K562 (cell line): ENCODE data around the gene METAP1D. TPM values are rescaled to one million over a fixed set of nuclear protein-coding genes. Genes with fewer than 3 reads are reported as not detected.

Experiments
- ATAC-seq: fragments of 200-7000 bp; cut with Tn5 transposase; 3 replicates; pipeline ENCODE4 v1.9.1; 2020; ENCODE audit warnings: moderate library complexity
- BruUV-seq: library from RNA; stranded (reverse); fragments of 400-500 nt; replicated peaks from 2 replicates; lab custom pipeline; 2021; lab: Mats Ljungman, UMichigan
- CTCF ChIA-PET: fragments of 300-600 bp; formaldehyde crosslinking; extraction: SDS; loops from one replicate; lab custom pipeline; 2021; ENCODE audit warnings: low intra/inter-chr PET ratio; lab: Yijun Ruan, JAX
- POLR2A ChIA-PET: fragments of 300-600, 350-650 bp; sonication (Branson Sonifier 250); formaldehyde crosslinking; extraction: SDS; loops from one replicate; lab custom pipeline; 2021; ENCODE audit warnings: antibody characterized with exemption, inconsistent platforms; lab: Yijun Ruan, JAX
- DNase-seq, 4 experiments: peaks; one replicate each; pipeline versions ENCODE4 v3.0.0 to v3.0.0-alpha.2; 2011 to 2018; ENCODE audit warnings: low spot score in 3 of 4, mixed read lengths in 3 of 4; ENCODE audit errors: extremely low read depth in 1 of 4
- FAIRE-seq: peaks from 2 replicates; lab custom pipeline; 2011; peaks lifted over from hg19 to GRCh38; lab: Jason Lieb, UNC
- H2AFZ ChIP-seq: 2 replicates; pipeline ENCODE4 v1.6.0; 2011; ENCODE audit warnings: low read depth, low read length, control low read depth, inconsistent platforms
- H3K27ac ChIP-seq: fragments of 200-600 bp; 3 replicates; pipeline ENCODE4 v1.8.0; 2011; ENCODE audit warnings: low read depth, mild to moderate bottlenecking, control low read depth, inconsistent platforms, low read length, moderate library complexity, mixed read lengths; ENCODE audit errors: extremely low read depth
- H3K27me3 ChIP-seq, 2 experiments: fragments of 300-600 bp in 1 of 2; 2 replicates in 1 of 2; 3 replicates in 1 of 2; pipeline versions ENCODE4 v1.6.0 to v1.8.0; 2011; ENCODE audit warnings: inconsistent platforms in 2 of 2, low read length in 2 of 2, mild to moderate bottlenecking in 1 of 2, mixed read lengths in 1 of 2, moderate library complexity in 1 of 2; ENCODE audit not compliant: control insufficient read depth in 2 of 2, insufficient read depth in 2 of 2
- H3K36me3 ChIP-seq: fragments of 300-600 bp; 3 replicates; pipeline ENCODE4 v1.8.0; 2011; ENCODE audit warnings: mild to moderate bottlenecking, low read length, inconsistent platforms; ENCODE audit not compliant: control insufficient read depth, insufficient read depth
- H3K4me1 ChIP-seq, 2 experiments: fragments of 200-600 bp in 1 of 2; replicated peaks in 1 of 2; 2 replicates in 1 of 2; 3 replicates in 1 of 2; pipeline versions ENCODE4 v1.5.1 to v1.8.0; 2011; ENCODE audit warnings: inconsistent platforms in 2 of 2, low read length in 2 of 2, mild to moderate bottlenecking in 1 of 2, mixed read lengths in 1 of 2, moderate library complexity in 1 of 2; ENCODE audit not compliant: control insufficient read depth in 2 of 2, insufficient read depth in 2 of 2
- H3K4me2 ChIP-seq: 2 replicates; pipeline ENCODE4 v1.6.1; 2011; ENCODE audit warnings: low read length, control low read depth, inconsistent platforms, mixed read lengths; ENCODE audit not compliant: insufficient read depth
- H3K4me3 ChIP-seq: fragments of 200-600 bp; sonication (generic), shearing (Covaris generic); 2 replicates; pipeline ENCODE4 v1.5.1; 2016; ENCODE audit warnings: control low read depth, inconsistent platforms
- H3K79me2 ChIP-seq: fragments of 200-600 bp; 3 replicates; pipeline ENCODE4 v1.8.0; 2011; ENCODE audit warnings: low read length, inconsistent platforms; ENCODE audit not compliant: control insufficient read depth, insufficient read depth
- H3K9ac ChIP-seq, 2 experiments: 2 replicates each; pipeline versions ENCODE4 v1.6.0 to v1.6.1; 2011; ENCODE audit warnings: low read depth in 2 of 2, low read length in 2 of 2, control low read depth in 1 of 2, inconsistent platforms in 1 of 2, mild to moderate bottlenecking in 1 of 2, mixed read lengths in 1 of 2; ENCODE audit not compliant: insufficient read depth in 1 of 2
- H3K9me1 ChIP-seq: one replicate; pipeline ENCODE4 v1.6.0; 2011; ENCODE audit warnings: inconsistent platforms, mild to moderate bottlenecking, low read length, moderate library complexity; ENCODE audit not compliant: control insufficient read depth, insufficient read depth
- H3K9me3 ChIP-seq: replicated peaks from 2 replicates; pipeline ENCODE4 v1.5.1; 2011; ENCODE audit warnings: low read depth, low read length, inconsistent platforms; ENCODE audit not compliant: control insufficient read depth, insufficient read depth
- H4K20me1 ChIP-seq: replicated peaks from 2 replicates; pipeline ENCODE4 v1.6.1; 2011; ENCODE audit warnings: low read length, inconsistent platforms, mixed read lengths; ENCODE audit not compliant: control insufficient read depth, insufficient read depth
- CBFA2T3 ChIP-seq: fragments of 450-650 bp; IDR thresholded peaks from 2 replicates; pipeline ENCODE4 v1.6.1; 2017
- FOXJ2 ChIP-seq: fragments of 200-800 bp; sonication (Bioruptor generic); IDR thresholded peaks from 2 replicates; pipeline ENCODE4 v1.6.1; 2016; ENCODE audit warnings: missing genetic modification characterization, missing compliant biosample characterization
- FOXJ3 ChIP-seq: sonication (generic); formaldehyde crosslinking; IDR thresholded peaks from 2 replicates; pipeline ENCODE4 v1.4.0; 2020; ENCODE audit warnings: mild to moderate bottlenecking, missing genetic modification reagents
- NR2C1 ChIP-seq, 2 experiments: fragments of 450-650 bp; IDR thresholded peaks; 2 replicates each; pipeline ENCODE4 v1.6.1; 2017; ENCODE audit warnings: mild to moderate bottlenecking in 2 of 2, antibody characterized with exemption in 1 of 2, inconsistent platforms in 1 of 2, missing compliant biosample characterization in 1 of 2, missing genetic modification characterization in 1 of 2
- ZNF124 ChIP-seq: sonication (generic); formaldehyde crosslinking; IDR thresholded peaks from 2 replicates; pipeline ENCODE4 v1.8.1; 2022; ENCODE audit warnings: missing genetic modification reagents
- ZNF431 ChIP-seq: sonication (generic); formaldehyde crosslinking; IDR thresholded peaks from 2 replicates; pipeline ENCODE4 v1.8.0; 2022; ENCODE audit warnings: mild to moderate bottlenecking, missing genetic modification reagents
- WGBS: fragments of 100-300 bp; shearing (Covaris generic); methylation state at CpG from one replicate; pipeline ENCODE4 v1.1.6; 2016; ENCODE audit warnings: low coverage, mixed read lengths; ENCODE audit not compliant: insufficient coverage; ENCODE audit errors: missing lambda C conversion rate; 5-methylcytosine and 5-hydroxymethylcytosine counted together
- in situ Hi-C: fragments of 300-500 bp; cut with MboI; formaldehyde crosslinking; loops from 4 replicates; pipeline ENCODE4 v1.15.0; 2018; ENCODE audit warnings: inconsistent platforms, mixed read lengths
- intact Hi-C: fragments of 100-400 bp; cut with micrococcal nuclease; formaldehyde crosslinking; loops from 2 replicates; pipeline ENCODE4 v1.14.2; 2022
- polyA plus RNA-seq, 8 experiments: library from polyadenylated mRNA; depleted of rRNA in 4 of 8; stranded (reverse) in 5 of 8; unstranded in 3 of 8; fragments of >200 nt; fragmentation: Nextera tagmentation in 2 of 8; fragmentation: Illumina TruSeq in 1 of 8; extraction: Ambion mirVana in 2 of 8; extraction: Trizol in 1 of 8; gene quantifications; 2 replicates each; pipeline versions ENCODE4 v1.2.1 to v1.2.3, GENCODE V29; 2011 to 2014; ENCODE audit warnings: inconsistent platforms in 1 of 8, missing spikeins in 1 of 8
- total RNA-seq, 7 experiments: library from RNA; depleted of rRNA in 6 of 7; stranded (reverse); fragments of >200 nt in 6 of 7; fragmentation: Illumina TruSeq in 2 of 7; extraction: Trizol in 2 of 7; gene quantifications; 2 replicates each; pipeline versions ENCODE4 v1.2.1 to v1.2.3, GENCODE V29; 2011 to 2021; ENCODE audit warnings: low replicate concordance in 1 of 7
- TF ChIP-seq, protein P1 (sequence below): fragments of 450-650 bp; IDR thresholded peaks from 2 replicates; pipeline ENCODE4 v1.6.1; 2016; ENCODE audit warnings: missing biosample characterization, missing genetic modification characterization
- TF ChIP-seq, protein P2 (sequence below), 2 experiments: IDR thresholded peaks in 1 of 2; conservative IDR thresholded peaks in 1 of 2; 2 replicates each; pipeline ENCODE4 v1.6.1; 2016; ENCODE audit warnings: low read depth in 2 of 2, mild to moderate bottlenecking in 1 of 2, missing compliant biosample characterization in 1 of 2, missing genetic modification characterization in 1 of 2, moderate library complexity in 1 of 2
- TF ChIP-seq, protein P3 (sequence below): fragments of 250-450 bp; sonication (Bioruptor Pico); IDR thresholded peaks from 2 replicates; pipeline ENCODE4 v1.6.1; 2021; ENCODE audit warnings: mild to moderate bottlenecking

METAP1D gene
- total and polyA plus RNA-seq, 9 of the 15 experiments (the other 6 are each of a cell fraction or from before 2014, with no cell fraction given), result 8.0 to 23.4 (median 15.7) TPM

DNA sequence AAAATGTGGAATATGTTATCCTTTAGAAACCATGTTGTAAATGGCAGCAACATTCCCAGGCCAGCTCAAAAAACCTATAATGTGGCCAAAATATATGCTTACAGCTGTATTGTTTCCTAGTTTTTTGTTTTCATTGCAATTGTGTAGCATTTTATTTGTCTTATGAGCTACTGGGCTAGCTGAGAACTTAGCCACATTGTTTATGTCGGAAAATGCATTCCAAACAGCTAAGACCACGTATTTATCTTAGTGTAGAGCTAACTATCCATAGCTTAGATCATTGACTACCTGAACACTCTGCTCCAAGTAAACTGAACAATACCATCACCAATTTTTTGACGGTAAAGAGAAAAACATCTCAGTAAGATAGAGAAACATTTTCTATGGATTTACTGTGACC, 38.4 kb downstream of the METAP1D start:
- no peaks in the 10 kb centered on the region for H3K79me2 ChIP-seq
- BruUV-seq, result no TSS peak
- no peak overlapping the region for H3K27ac ChIP-seq
- ATAC-seq, result peak; percentile 16; the same call in 2 of the 3 replicates
- H3K4me3 ChIP-seq, result no peak overlapping the region
- H3K9ac ChIP-seq, result no peak overlapping the region
- 75% methylated on average over 3 of the region's 3 CpGs for WGBS
- no peaks in the 10 kb centered on the region for H3K27me3 ChIP-seq
- H3K4me2 ChIP-seq, result no peak overlapping the region
- FAIRE-seq, result peak; percentile 48
- intact Hi-C loops (no loop called here), in situ Hi-C loops (no loop called here)
- H3K9me1 ChIP-seq, result no peaks in the 10 kb centered on the region
- peak overlapping the region; percentile 43; the same call in 1 of the 2 replicates for H2AFZ ChIP-seq
- H4K20me1 ChIP-seq, result no peaks in the 10 kb centered on the region
- no peaks in the 10 kb centered on the region; a peak in 1 of 5 replicates for H3K4me1 ChIP-seq
- ChIA-PET POLR2A (interaction anchor here (0.6 to 2.2 kb wide), 12 partner anchors 8 to 61 kb away, joined by 3 to 10 read pairs (median 5); partner anchors contain the start of gene DLX1), CTCF (no interaction called here)
- H3K9me3 ChIP-seq, result no peaks in the 10 kb centered on the region
- no peak for DNase-seq
- TF ChIP-seq NR2C1 (IDR thresholded peaks at IDR 0.05), result no peak
- TF ChIP-seq NR2C1 (tag; IDR thresholded peaks at IDR 0.05), result no peak
- TF ChIP-seq, protein P1, sequence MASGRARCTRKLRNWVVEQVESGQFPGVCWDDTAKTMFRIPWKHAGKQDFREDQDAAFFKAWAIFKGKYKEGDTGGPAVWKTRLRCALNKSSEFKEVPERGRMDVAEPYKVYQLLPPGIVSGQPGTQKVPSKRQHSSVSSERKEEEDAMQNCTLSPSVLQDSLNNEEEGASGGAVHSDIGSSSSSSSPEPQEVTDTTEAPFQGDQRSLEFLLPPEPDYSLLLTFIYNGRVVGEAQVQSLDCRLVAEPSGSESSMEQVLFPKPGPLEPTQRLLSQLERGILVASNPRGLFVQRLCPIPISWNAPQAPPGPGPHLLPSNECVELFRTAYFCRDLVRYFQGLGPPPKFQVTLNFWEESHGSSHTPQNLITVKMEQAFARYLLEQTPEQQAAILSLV (tag), result no peak
- TF ChIP-seq ZNF124 (CRISPR knock-in tag), result no peak
- TF ChIP-seq, all 486 proteins: peak for 0
- H3K36me3 ChIP-seq, result no peaks in the 10 kb centered on the region

DNA sequence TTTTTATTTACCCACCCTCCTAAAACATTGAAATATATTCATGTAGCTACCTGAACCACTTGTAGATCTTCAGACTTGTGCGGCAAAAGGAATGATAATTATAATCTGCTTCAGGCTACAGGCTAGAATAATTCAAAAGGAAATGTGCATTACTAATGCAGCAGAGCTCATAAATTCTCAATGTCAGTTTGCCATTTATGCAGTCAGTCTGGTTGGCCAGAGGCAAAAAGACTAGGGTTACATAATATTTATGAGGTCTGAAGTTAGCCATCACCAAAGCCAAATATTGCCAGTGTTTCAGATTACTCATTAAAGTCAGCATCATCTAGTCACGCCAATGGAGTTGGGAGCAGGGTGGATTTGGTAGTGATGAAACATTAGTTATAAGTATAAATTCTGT, 38.9 kb downstream of the METAP1D start:
- H3K27me3 ChIP-seq, result no peaks in the 10 kb centered on the region
- H3K9me3 ChIP-seq, result no peaks in the 10 kb centered on the region
- no peak overlapping the region for H3K27ac ChIP-seq
- BruUV-seq, result no TSS peak
- CTCF ChIA-PET, result no interaction called here
- H3K9me1 ChIP-seq, result no peaks in the 10 kb centered on the region
- FAIRE-seq (no peak), ATAC-seq (peak; percentile 29), DNase-seq (no peak)
- POLR2A ChIA-PET, result interaction anchor here (0.5 to 2.2 kb wide), 10 partner anchors 9 to 61 kb away, joined by 3 to 8 read pairs (median 5); partner anchors contain the start of gene DLX1
- no peaks in the 10 kb centered on the region for H3K36me3 ChIP-seq
- H4K20me1 ChIP-seq, result no peaks in the 10 kb centered on the region
- 80% methylated on average over 2 of the region's 2 CpGs for WGBS
- no peaks in the 10 kb centered on the region; a peak in 1 of 5 replicates for H3K4me1 ChIP-seq
- H3K4me3 ChIP-seq, result no peak overlapping the region
- intact Hi-C loops, result no loop called here
- no peak overlapping the region for H3K9ac ChIP-seq
- no peak overlapping the region for H3K4me2 ChIP-seq
- no peak overlapping the region for H2AFZ ChIP-seq
- H3K79me2 ChIP-seq, result no peaks in the 10 kb centered on the region
- in situ Hi-C loops, result no loop called here
- TF ChIP-seq CBFA2T3 (no peak), FOXJ2 (tag) (no peak), FOXJ3 (no peak), ZNF431 (CRISPR knock-in tag) (no peak)
- TF ChIP-seq, protein P2, sequence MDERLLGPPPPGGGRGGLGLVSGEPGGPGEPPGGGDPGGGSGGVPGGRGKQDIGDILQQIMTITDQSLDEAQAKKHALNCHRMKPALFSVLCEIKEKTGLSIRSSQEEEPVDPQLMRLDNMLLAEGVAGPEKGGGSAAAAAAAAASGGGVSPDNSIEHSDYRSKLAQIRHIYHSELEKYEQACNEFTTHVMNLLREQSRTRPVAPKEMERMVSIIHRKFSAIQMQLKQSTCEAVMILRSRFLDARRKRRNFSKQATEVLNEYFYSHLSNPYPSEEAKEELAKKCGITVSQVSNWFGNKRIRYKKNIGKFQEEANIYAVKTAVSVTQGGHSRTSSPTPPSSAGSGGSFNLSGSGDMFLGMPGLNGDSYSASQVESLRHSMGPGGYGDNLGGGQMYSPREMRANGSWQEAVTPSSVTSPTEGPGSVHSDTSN (CRISPR knock-in tag; IDR thresholded peaks at IDR 0.05; ENCODE audit: low read depth), result no peak
- TF ChIP-seq, protein P2 (tag; conservative IDR thresholded peaks at IDR 0.05; ENCODE audit: low read depth), result 0 out of 2 replicates have a peak, but pooled peaks have one; percentile 12
- TF ChIP-seq, protein P3, sequence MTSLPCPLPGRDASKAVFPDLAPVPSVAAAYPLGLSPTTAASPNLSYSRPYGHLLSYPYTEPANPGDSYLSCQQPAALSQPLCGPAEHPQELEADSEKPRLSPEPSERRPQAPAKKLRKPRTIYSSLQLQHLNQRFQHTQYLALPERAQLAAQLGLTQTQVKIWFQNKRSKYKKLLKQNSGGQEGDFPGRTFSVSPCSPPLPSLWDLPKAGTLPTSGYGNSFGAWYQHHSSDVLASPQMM, result no peak
